ENCODE results near the gene MIOS.

- TF ChIP-seq POLR2A (IDR thresholded peaks at IDR 0.05; ENCODE audit: low read depth, low read length), result no peak
- TF ChIP-seq TAF1 (IDR thresholded peaks at IDR 0.05; ENCODE audit: low read depth, low read length), result no peak
Observed at GRCh38 chr7:7609330-7609729, 42.6 kb downstream of the MIOS start.
